Pancreas (tissue), 10 donors: ENCODE results near the gene PITPNM2. TPM values are rescaled to one million over a fixed set of nuclear protein-coding genes. Genes with fewer than 3 reads are reported as not detected.
A peak's percentile ranks its signal among the peaks of the same experiment; 100 is the strongest.

ENCODE experiments used
- ATAC-seq, 4 donors: fragments of 200-7000 bp; cut with Tn5 transposase; one replicate each; pipeline versions ENCODE4 v1.8.0 to v1.9.1; 2020; ENCODE audit warnings: mild to moderate bottlenecking in 4 of 4, moderate library complexity in 4 of 4
- DNase-seq, 6 donors: peaks; one replicate each; pipeline ENCODE4 v3.0.0-alpha.2; 2020
- FAIRE-seq: peaks from 2 replicates; lab custom pipeline; 2012; peaks lifted over from hg19 to GRCh38; lab: Jason Lieb, UNC
- H3K27ac ChIP-seq, 4 donors: fragments of 200-600 bp; sonication (generic); 1 replicate in 3 of 4; 2 replicates in 1 of 4; pipeline versions ENCODE4 v1.5.0 to v1.8.0; 2020
- H3K27me3 ChIP-seq, 4 donors: fragments of 200-600 bp; one replicate each; pipeline ENCODE4 v1.8.0; 2021
- H3K36me3 ChIP-seq, 3 donors: fragments of 200-600 bp; sonication (generic) in 1 of 3; one replicate each; pipeline versions ENCODE4 v1.5.0 to v1.8.0; 2020 to 2021
- H3K4me1 ChIP-seq, 3 donors: fragments of 200-600 bp; one replicate each; pipeline ENCODE4 v1.8.0; 2021
- H3K4me3 ChIP-seq, 4 donors: fragments of 200-600 bp; sonication (generic) in 2 of 4; one replicate each; pipeline versions ENCODE4 v1.5.0 to v1.8.0; 2020 to 2021
- H3K9me3 ChIP-seq, 4 donors: fragments of 200-600 bp; one replicate each; pipeline ENCODE4 v1.8.0; 2021
- CTCF ChIP-seq, 4 donors: fragments of 200-600 bp; sonication (generic) in 3 of 4; IDR thresholded peaks; one replicate each; pipeline versions ENCODE4 v1.5.0 to v1.8.0; 2021; ENCODE audit warnings: antibody characterized with exemption in 4 of 4
- WGBS, 2 donors: extraction: QIAGEN DNeasy Blood & Tissue Kit; methylation state at CpG; one replicate each; pipeline ENCODE4 v1.1.7; 2013; 5-methylcytosine and 5-hydroxymethylcytosine counted together
- intact Hi-C, 3 donors: fragments of 100-400 bp; cut with DNase I; formaldehyde crosslinking; loops; one replicate each; pipeline versions ENCODE4 v1.11.1 to v1.14.2; 2022
- polyA plus RNA-seq, 2 donors: library from polyadenylated mRNA; stranded (reverse); fragments of 200-250 nt; gene quantifications; one replicate each; pipeline ENCODE4 v1.2.3, GENCODE V29; 2013
- total RNA-seq, 6 donors: library from RNA; stranded (reverse); fragmentation: NEBNext Ultra II Directional in 4 of 6; extraction: Animal tissue kit (Norgen Biotek cat#: 25700) in 4 of 6; gene quantifications; one replicate each; pipeline versions ENCODE4 v1.2.1 to v1.2.4, GENCODE V29; 2021 to 2023
- donor health status: healthy with polysubstance abuse.
- donor health status: DM: no; HTN: no; CAD: no; lungs with moderate emphysema.
- donor health status: DM: no; HTN: no; CAD: no.
- donor health status: control.
- donor health status: control.
- donor health status: Bipolar disorder and iron deficiency.
- donor health status: DM: yes; HTN: yes; CAD: no.
- donor health status: DM: no; HTN: no; CAD: no.
- donor health status: DM: no; HTN: no; CAD: no.
- donor health status: DM: yes; HTN: yes; CAD: no.

The PITPNM2 gene
- total and polyA plus RNA-seq, 8 donors, result 4.4 to 13.2 (median 6.4) TPM

- Histone ChIP-seq H3K27me3 (no peaks in the 10 kb centered on the region), H3K9me3 (no peaks in the 10 kb centered on the region), H3K4me1 (peaks cover 0 to 4% (median 0%) of the 10 kb centered on the region in 3 donors), H3K27ac (no peak overlapping the region), H3K36me3 (no peaks in the 10 kb centered on the region), H3K4me3 (no peak overlapping the region)
- ATAC-seq (no peak), FAIRE-seq (no peak), DNase-seq (no peak)
- 91 to 94% methylated on average over 7 of the region's 7 CpGs for WGBS, 2 donors
- intact Hi-C loops, result no loop called here
- TF ChIP-seq CTCF (IDR thresholded peaks at IDR 0.05), result no peak
Measured at GRCh38 chr12:123119808-123120207, 31.1 kb downstream of the PITPNM2 start.

GRCh38 chr12:123118497-123118896 is 32.4 kb downstream of the PITPNM2 start:
- ATAC-seq, result peak in 2 of 4 donors; percentile 17 to 32
- H3K36me3 ChIP-seq, result no peaks in the 10 kb centered on the region
- TF ChIP-seq CTCF (IDR thresholded peaks at IDR 0.05), result no peak
- no peaks in the 10 kb centered on the region for H3K9me3 ChIP-seq
- 88 to 89% methylated on average over 8 of the region's 8 CpGs for WGBS, 2 donors
- no peak for DNase-seq
- intact Hi-C loops, result no loop called here
- no peaks in the 10 kb centered on the region for H3K27me3 ChIP-seq
- H3K27ac ChIP-seq, result no peak overlapping the region
- peaks cover 0 to 4% (median 0%) of the 10 kb centered on the region in 3 donors for H3K4me1 ChIP-seq
- no peak overlapping the region for H3K4me3 ChIP-seq
- no peak for FAIRE-seq

GRCh38 chr12:123115409-123116121 is 35.3 kb downstream of the PITPNM2 start:
- Histone ChIP-seq H3K4me3 (no peak overlapping the region), H3K4me1 (peaks cover 0 to 4% (median 0%) of the 10 kb centered on the region in 3 donors), H3K9me3 (no peaks in the 10 kb centered on the region), H3K36me3 (no peaks in the 10 kb centered on the region), H3K27ac (no peak overlapping the region), H3K27me3 (no peaks in the 10 kb centered on the region)
- DNase-seq (peak in 2 of 6 donors; percentile 24 to 26), ATAC-seq (peak; percentile 62 to 79 (median 74)), FAIRE-seq (peak; percentile 53)
- intact Hi-C loops, result no loop called here
- 73 to 83% methylated on average over 8 of the region's 8 CpGs for WGBS, 2 donors
- no peak for TF ChIP-seq CTCF (IDR thresholded peaks at IDR 0.05)

- Histone ChIP-seq H3K4me1 (peaks cover 0 to 4% (median 0%) of the 10 kb centered on the region in 3 donors), H3K36me3 (no peaks in the 10 kb centered on the region), H3K9me3 (no peaks in the 10 kb centered on the region), H3K27me3 (no peaks in the 10 kb centered on the region), H3K27ac (no peak overlapping the region), H3K4me3 (no peak overlapping the region)
- 87 to 89% methylated on average over 13 of the region's 13 CpGs for WGBS, 2 donors
- FAIRE-seq (no peak), DNase-seq (no peak), ATAC-seq (no peak)
- intact Hi-C loops, result no loop called here
- no peak for TF ChIP-seq CTCF (IDR thresholded peaks at IDR 0.05)
Measured at GRCh38 chr12:123114304-123115083, 36.4 kb downstream of the PITPNM2 start.
